ENCODE data around the gene PTPRCAP.

DNA sequence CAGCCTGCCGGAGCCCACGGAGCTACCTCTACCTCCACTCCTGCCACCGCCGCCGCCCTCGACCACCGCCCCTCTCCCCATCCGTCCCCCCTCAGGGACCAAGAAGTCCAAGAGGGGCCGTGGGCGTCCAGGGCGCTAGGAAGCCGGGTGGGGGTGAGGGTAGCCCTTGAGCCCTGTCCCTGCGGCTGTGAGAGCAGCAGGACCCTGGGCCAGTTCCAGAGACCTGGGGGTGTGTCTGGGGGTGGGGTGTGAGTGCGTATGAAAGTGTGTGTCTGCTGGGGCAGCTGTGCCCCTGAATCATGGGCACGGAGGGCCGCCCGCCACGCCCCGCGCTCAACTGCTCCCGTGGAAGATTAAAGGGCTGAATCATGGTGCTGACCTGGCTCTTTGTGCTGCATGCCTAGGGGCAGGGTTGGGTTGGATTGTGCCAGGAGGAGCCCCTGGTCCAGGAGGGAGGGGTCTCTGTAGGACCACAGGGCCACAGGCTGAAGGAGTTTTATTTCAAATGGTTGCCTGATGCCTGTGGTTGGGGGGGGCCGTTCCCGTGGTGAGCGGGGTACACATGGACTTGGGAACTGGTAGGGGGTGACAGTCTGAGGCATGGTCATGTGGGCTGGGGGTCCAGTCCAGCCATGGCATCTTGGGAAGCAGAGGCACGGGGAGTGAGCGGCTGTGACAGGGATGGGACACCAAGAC, 2.3 kb downstream of the PTPRCAP start:
- TF ChIP-seq, protein P1, sequence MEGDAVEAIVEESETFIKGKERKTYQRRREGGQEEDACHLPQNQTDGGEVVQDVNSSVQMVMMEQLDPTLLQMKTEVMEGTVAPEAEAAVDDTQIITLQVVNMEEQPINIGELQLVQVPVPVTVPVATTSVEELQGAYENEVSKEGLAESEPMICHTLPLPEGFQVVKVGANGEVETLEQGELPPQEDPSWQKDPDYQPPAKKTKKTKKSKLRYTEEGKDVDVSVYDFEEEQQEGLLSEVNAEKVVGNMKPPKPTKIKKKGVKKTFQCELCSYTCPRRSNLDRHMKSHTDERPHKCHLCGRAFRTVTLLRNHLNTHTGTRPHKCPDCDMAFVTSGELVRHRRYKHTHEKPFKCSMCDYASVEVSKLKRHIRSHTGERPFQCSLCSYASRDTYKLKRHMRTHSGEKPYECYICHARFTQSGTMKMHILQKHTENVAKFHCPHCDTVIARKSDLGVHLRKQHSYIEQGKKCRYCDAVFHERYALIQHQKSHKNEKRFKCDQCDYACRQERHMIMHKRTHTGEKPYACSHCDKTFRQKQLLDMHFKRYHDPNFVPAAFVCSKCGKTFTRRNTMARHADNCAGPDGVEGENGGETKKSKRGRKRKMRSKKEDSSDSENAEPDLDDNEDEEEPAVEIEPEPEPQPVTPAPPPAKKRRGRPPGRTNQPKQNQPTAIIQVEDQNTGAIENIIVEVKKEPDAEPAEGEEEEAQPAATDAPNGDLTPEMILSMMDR (IDR thresholded peaks at IDR 0.05), result no peak
- TF ChIP-seq POLR2AphosphoS5 (IDR thresholded peaks at IDR 0.05) (no peak), POLR2A (IDR thresholded peaks at IDR 0.05) (no peak)
